Kidney tubule cell (primary cell): ENCODE data around the gene TRPM4.
"Not testable (repeated sequence)": the region's sequence is repeated elsewhere in the genome, so short reads cannot be mapped to it uniquely, and the experiment has no call there.

Experiments used
- DNase-seq: peaks from one replicate; pipeline ENCODE4 v3.0.0-alpha.2; 2018; ENCODE audit warnings: low spot score

The TRPM4 gene

GRCh38 chr19:49190781-49191180, 33.2 kb downstream of the TRPM4 start:
- no peak for DNase-seq

DNA sequence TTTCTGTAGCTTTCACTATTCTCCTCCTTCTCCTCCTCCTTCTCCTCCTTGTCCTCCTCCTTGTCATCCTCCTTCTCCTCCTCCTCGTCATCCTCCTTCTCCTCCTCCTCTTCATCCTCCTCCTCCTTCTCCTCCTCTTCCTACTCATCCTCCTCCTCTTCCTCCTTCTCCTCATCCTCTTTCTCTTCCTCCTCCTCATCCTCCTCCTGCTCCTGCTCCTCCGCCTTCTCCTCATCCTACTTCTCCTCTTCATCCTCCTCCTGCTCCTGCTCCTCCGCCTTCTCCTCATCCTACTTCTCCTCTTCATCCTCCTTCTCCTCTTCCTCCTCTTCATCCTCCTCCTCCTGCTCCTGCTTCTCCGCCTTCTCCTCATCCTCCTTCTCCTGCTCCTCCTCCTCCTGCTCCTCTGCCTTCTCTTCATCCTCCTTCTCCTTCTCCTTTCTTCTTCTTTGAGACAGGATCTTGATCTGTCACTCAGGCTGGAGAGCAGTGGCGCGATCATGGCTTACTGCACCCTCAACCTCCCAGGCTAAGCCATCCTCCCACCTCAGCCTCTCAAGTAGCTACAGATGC, 36.3 kb downstream of the TRPM4 start:
- no peak for DNase-seq

DNA sequence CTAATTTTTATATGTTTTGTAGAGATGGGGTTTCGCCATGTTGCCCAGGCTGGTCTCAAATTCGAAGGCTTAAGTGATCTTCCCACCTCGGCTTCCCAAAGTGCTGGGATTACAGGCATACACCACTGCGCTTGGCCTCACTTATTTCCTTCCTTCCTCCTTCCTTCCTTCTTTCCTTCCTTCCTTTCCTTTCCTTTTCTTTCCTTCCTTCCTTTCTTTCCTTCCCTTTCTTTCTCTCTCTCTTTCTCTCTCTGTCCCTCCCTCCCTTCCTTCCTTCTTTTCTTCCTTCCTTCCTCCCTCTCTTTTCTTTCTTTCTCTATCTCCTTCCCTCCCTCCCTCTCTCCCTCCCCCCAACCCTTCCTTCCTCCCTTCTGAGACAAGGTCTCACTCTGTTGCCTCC, 36.8 kb downstream of the TRPM4 start:
- DNase-seq, result no peak

- DNase-seq, result peak; percentile 60
These were observed 39.1 kb downstream of the TRPM4 start for GRCh38 chr19:49196527-49197240.

DNA sequence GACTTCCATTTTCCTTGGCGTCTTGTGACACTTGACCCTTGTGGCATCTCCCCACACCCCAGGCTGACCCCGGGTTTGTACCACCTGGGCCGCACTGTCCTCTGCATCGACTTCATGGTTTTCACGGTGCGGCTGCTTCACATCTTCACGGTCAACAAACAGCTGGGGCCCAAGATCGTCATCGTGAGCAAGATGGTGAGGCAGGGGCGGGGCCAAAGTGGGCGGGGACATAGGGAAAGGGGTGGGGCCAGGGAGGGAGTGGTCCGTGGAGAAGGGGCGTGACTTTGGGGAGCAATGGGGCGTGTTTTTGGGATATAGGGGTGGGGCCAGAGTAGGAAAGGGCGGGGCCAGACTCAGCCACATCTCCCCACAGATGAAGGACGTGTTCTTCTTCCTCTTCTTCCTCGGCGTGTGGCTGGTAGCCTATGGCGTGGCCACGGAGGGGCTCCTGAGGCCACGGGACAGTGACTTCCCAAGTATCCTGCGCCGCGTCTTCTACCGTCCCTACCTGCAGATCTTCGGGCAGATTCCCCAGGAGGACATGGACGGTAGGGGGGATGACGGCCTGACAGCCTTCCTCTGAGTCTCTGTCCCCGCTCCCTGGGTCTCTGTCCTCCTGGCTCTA, 42.8 kb downstream of the TRPM4 start:
- DNase-seq, result no peak

GRCh38 chr19:49201042-49201441, 43.5 kb downstream of the TRPM4 start:
- no peak for DNase-seq

GRCh38 chr19:49205114-49205513, 47.5 kb downstream of the TRPM4 start:
- no peak for DNase-seq

DNA sequence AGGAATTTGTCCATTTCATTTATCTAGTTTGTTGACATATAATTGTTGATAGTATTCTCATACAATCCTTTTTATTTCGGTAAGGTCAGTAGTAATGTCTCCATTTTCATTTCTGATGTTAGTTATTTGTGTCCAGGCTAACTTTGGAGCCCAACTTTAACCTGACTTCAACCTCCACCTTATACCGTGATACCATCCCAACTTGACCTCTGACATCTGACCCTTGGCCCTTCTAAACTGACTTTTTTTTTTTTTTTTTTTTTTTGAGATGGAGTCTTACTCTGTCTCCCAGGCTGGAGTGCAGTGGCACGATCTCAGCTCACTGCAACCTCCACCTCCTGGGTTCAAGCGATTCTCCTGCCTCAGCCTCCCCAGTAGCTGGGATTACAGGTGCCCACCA, 51.9 kb downstream of the TRPM4 start:
- DNase-seq, result not testable (repeated sequence)

DNA sequence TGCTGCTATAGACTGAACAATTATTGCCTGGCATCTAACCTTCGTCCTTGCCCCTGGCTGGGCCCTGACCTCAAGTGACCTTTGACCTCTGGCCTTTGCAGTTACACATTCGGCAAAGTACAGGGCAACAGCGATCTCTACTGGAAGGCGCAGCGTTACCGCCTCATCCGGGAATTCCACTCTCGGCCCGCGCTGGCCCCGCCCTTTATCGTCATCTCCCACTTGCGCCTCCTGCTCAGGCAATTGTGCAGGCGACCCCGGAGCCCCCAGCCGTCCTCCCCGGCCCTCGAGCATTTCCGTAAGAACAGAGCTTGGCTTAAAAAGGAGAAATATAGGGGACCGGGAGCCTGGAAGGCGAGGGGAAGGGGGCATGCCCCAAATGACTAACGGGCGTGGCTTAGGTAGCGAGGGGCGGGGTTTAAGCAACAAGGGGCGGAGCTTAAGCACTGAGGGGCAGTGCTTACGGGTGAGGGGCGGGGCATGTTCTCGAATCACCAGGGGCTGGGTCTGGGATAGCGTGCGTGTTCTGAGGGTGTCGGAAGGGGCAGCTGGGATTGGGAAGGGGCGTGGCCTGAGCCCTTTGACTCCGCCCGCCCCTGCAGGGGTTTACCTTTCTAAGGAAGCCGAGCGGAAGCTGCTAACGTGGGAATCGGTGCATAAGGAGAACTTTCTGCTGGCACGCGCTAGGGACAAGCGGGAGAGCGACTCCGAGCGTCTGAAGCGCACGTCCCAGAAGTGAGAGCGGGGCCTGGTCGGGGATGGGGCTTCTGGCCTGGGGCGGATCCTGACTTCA, 52.7 kb downstream of the TRPM4 start:
- no peak for DNase-seq

DNA sequence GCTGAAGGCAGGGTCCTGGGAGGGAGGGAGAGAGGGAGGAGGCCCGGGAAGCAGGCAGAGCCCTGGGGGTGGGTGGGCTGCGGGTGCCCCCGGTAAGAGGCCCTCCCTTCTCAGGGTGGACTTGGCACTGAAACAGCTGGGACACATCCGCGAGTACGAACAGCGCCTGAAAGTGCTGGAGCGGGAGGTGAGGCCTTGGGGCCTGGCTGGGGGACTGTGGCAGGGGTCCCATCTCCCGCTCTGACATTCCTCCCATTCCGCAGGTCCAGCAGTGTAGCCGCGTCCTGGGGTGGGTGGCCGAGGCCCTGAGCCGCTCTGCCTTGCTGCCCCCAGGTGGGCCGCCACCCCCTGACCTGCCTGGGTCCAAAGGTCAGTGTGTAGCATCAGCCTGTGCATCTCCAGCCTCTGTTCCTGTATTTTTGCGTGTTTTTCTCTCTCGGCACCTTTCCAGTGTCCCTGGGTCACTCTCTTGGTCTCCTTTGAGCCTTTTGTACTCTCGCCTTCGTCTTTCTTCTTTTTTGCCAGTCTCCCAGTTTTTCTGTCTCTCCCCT, 53.4 kb downstream of the TRPM4 start:
- DNase-seq, result no peak

GRCh38 chr19:49212016-49212701, 54.6 kb downstream of the TRPM4 start:
- no peak for DNase-seq

GRCh38 chr19:49213791-49214190, 56.2 kb downstream of the TRPM4 start:
- no peak for DNase-seq

GRCh38 chr19:49214701-49215100, 57.1 kb downstream of the TRPM4 start:
- no peak for DNase-seq

DNA sequence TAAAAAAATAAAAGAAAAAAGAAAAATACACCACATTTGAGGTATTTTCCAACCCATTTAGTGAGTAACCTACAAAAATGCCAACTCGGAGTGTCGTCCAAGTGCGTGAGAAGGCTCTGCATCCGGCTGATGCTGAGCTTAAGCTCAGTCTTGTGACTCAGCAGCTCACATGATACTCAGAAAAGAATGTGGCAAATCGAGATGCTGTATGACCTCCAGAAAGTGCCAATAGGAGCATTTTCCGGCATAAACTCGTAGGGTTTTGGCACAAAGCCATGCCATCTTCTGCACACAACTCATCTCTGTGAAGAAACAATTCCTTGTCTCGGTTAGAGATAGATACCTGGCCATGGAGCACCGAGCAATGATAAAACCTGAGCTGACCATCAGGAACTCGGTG, 58.5 kb downstream of the TRPM4 start:
- peak; percentile 67 for DNase-seq

GRCh38 chr19:49217382-49217781, 59.8 kb downstream of the TRPM4 start:
- no peak for DNase-seq

- no peak for DNase-seq
These were observed 64.4 kb downstream of the TRPM4 start for GRCh38 chr19:49222011-49222410.

- DNase-seq, result no peak
These were observed 64.9 kb downstream of the TRPM4 start for GRCh38 chr19:49222528-49222927.

GRCh38 chr19:49223472-49223871, 65.9 kb downstream of the TRPM4 start:
- no peak for DNase-seq

GRCh38 chr19:49224441-49224840, 66.8 kb downstream of the TRPM4 start:
- not testable (repeated sequence) for DNase-seq

DNA sequence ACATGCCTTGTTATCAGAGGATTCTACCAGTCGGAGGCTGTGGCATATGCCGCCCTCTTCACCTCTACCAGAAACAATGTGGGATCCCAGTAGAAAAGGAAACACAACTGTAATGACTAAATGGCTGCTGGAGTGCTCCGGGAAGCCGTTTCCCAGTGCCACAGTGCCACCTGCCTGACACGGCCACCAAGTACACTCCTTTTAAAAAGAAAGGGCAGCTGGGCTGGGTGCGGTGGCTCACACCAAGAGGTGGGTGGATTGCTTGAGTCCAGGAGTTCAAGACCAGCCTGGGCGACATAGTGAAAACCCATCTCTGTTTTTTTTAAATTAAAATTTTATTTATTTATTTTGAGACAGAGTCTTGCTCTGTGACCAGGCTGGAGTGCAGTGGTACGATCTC, 67.3 kb downstream of the TRPM4 start:
- peak; percentile 76 for DNase-seq

- no peak for DNase-seq
These were observed 71.8 kb downstream of the TRPM4 start for GRCh38 chr19:49229416-49229815.

DNA sequence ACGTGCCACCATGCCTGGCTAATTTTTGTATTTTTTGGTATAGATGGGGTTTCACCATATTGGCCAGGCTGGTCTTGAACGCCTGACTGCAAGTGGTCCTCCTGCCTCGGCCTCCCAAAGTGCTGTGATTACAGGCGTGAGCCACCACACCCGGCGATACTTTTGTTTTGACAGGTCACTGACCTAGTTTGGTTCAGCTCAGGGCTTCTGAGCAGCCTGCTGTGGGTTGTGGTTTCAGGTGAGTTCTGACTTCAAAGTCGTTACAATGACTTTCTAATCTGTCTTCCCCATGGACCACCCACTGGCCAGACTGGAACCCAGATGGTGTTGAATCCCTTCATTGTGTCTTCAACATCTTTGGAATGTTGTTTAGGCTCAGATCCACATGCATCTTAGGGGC, 73.8 kb downstream of the TRPM4 start:
- no peak for DNase-seq
